ENCODE results near the gene ADAMTS15. TPM values are rescaled to one million over a fixed set of nuclear protein-coding genes. Genes with fewer than 3 reads are reported as not detected.

Gene ADAMTS15
- total RNA-seq, 3 donors from 2014 or later (not counting 1 experiment from before 2014, with no cell fraction given): 0.20 TPM; not detected in 2

- Mint-ChIP-seq H3K4me3 (no peak overlapping the region), H3K36me3 (no peaks in the 10 kb centered on the region), H3K4me1 (peaks cover 5 to 17% of the 10 kb centered on the region in 2 donors), H3K27ac (no peak overlapping the region), H3K27me3 (ENCODE audit: low read depth in 2 of 2) (peaks cover 28 to 57% of the 10 kb centered on the region in 2 donors), H3K9me3 (no peaks in the 10 kb centered on the region)
- H3K36me3 ChIP-seq (ENCODE audit: control insufficient read depth, insufficient read depth, low read length): no peaks in the 10 kb centered on the region
- 94% methylated on average over 9 of the region's 9 CpGs for WGBS (ENCODE audit: insufficient coverage)
- H3K27me3 ChIP-seq (ENCODE audit: control insufficient read depth, insufficient read depth, low read length): peaks cover 14% of the 10 kb centered on the region
- H3K4me3 ChIP-seq (ENCODE audit: low read length): no peak overlapping the region
- no peak for TF ChIP-seq CTCF (IDR thresholded peaks at IDR 0.05)
- H3K4me1 ChIP-seq (ENCODE audit: control insufficient read depth, insufficient read depth, low read length): peaks cover 20% of the 10 kb centered on the region
- DNase-seq: no peak
- intact Hi-C loops (cut with micrococcal nuclease): no loop called here
- H3K27ac ChIP-seq (ENCODE audit: low read length): no peak overlapping the region
- H3K9me3 ChIP-seq (ENCODE audit: control insufficient read depth, insufficient read depth, low read length): no peaks in the 10 kb centered on the region
- no peak for ATAC-seq
These were observed 3.7 kb downstream of the ADAMTS15 start for GRCh38 chr11:130452176-130452575.

- 62% methylated on average over 5 of the region's 6 CpGs for WGBS (ENCODE audit: insufficient coverage)
- no peak overlapping the region for H3K4me3 ChIP-seq (ENCODE audit: low read length)
- H3K4me1 ChIP-seq (ENCODE audit: control insufficient read depth, insufficient read depth, low read length): peaks cover 20% of the 10 kb centered on the region
- H3K27me3 ChIP-seq (ENCODE audit: control insufficient read depth, insufficient read depth, low read length): peaks cover 14% of the 10 kb centered on the region
- no peak overlapping the region for H3K27ac ChIP-seq (ENCODE audit: low read length)
- H3K36me3 ChIP-seq (ENCODE audit: control insufficient read depth, insufficient read depth, low read length): no peaks in the 10 kb centered on the region
- DNase-seq: no peak
- H3K9me3 Mint-ChIP-seq: no peaks in the 10 kb centered on the region
- no peaks in the 10 kb centered on the region for H3K9me3 ChIP-seq (ENCODE audit: control insufficient read depth, insufficient read depth, low read length)
- no peaks in the 10 kb centered on the region for H3K36me3 Mint-ChIP-seq
- intact Hi-C loops (cut with micrococcal nuclease): no loop called here
- no peak overlapping the region for H3K27ac Mint-ChIP-seq
- no peak for TF ChIP-seq CTCF (IDR thresholded peaks at IDR 0.05)
- peaks cover 28 to 57% of the 10 kb centered on the region in 2 donors for H3K27me3 Mint-ChIP-seq (ENCODE audit: low read depth in 2 of 2)
- no peak overlapping the region for H3K4me3 Mint-ChIP-seq
- no peak for ATAC-seq
- peaks cover 5 to 16% of the 10 kb centered on the region in 2 donors for H3K4me1 Mint-ChIP-seq
These were observed 4.5 kb downstream of the ADAMTS15 start for GRCh38 chr11:130452940-130453339.

GRCh38 chr11:130454491-130455252, 6.2 kb downstream of the ADAMTS15 start:
- DNase-seq: no peak
- peaks cover 4% of the 10 kb centered on the region for H3K4me1 ChIP-seq (ENCODE audit: control insufficient read depth, insufficient read depth, low read length)
- intact Hi-C loops (cut with micrococcal nuclease): no loop called here
- no peaks in the 10 kb centered on the region for H3K36me3 ChIP-seq (ENCODE audit: control insufficient read depth, insufficient read depth, low read length)
- Mint-ChIP-seq H3K4me3 (no peak overlapping the region), H3K36me3 (no peaks in the 10 kb centered on the region), H3K27me3 (ENCODE audit: low read depth in 2 of 2) (peaks cover 20 to 56% of the 10 kb centered on the region in 2 donors), H3K27ac (no peak overlapping the region), H3K9me3 (no peaks in the 10 kb centered on the region), H3K4me1 (peaks cover 0 to 5% of the 10 kb centered on the region in 2 donors)
- H3K9me3 ChIP-seq (ENCODE audit: control insufficient read depth, insufficient read depth, low read length): no peaks in the 10 kb centered on the region
- no peak overlapping the region for H3K27ac ChIP-seq (ENCODE audit: low read length)
- 89% methylated on average over 9 of the region's 12 CpGs for WGBS (ENCODE audit: insufficient coverage)
- peaks cover 6% of the 10 kb centered on the region for H3K27me3 ChIP-seq (ENCODE audit: control insufficient read depth, insufficient read depth, low read length)
- no peak overlapping the region for H3K4me3 ChIP-seq (ENCODE audit: low read length)
- no peak for TF ChIP-seq CTCF (IDR thresholded peaks at IDR 0.05)
- no peak for ATAC-seq

All from natural killer cell (primary cell).